GM12892 (cell line): ENCODE measurements around the gene LIM2.

Experiments used
- POLR2A ChIP-seq: IDR thresholded peaks from 2 replicates; pipeline ENCODE4 v1.6.1; 2011; ENCODE audit warnings: low read depth, low read length, control low read depth
- POLR2AphosphoS5 ChIP-seq: IDR thresholded peaks from 2 replicates; pipeline ENCODE4 v1.6.1; 2011; ENCODE audit warnings: low read depth, low read length, control low read depth

DNA sequence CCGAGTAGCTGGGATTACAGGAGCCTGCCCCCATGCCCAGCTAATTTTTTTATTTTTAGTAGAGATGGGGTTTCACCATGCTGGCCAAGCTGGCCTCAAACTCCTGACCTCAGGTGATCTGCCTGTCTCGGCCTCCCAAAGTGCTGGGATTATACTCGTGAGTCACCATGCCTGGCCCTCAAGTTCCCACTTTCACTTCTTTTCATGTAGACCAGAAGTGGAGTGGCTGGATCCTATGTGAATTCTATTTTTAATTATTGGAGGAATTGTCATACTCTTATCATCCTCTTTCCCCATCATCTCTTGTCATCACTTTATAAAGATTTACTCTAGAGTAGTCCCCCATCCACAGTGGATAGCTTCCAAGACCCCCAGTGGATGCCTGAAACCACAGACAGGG is 42.4 kb upstream of the LIM2 start:
- no peak for TF ChIP-seq POLR2A
- no peak for TF ChIP-seq POLR2AphosphoS5
